ENCODE data around the gene RASA3.
"Not testable (repeated sequence)": the region's sequence is repeated elsewhere in the genome, so short reads cannot be mapped to it uniquely, and the experiment has no call there.

RASA3 gene

DNA sequence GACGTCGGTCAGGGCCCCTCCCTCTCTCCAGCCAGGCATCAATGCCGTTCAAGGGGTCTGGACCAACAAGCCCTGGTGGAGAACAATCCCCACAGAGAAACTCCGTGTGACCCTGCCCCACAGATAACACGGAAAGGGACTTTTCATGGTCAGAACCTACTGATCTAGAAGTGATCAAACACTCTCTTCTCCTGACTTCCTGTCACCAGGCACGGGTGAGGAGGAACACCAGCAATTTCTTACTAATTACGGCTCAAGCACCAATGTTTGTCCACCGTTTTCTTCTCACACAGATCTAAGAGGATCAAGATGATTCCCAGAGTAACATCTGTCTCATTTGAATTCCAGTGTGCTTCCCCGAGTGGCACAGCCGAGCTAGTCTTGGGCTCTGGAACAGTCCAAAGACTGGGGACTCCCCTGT lies 11.8 kb downstream of the RASA3 start:
- H3K4me3 ChIP-seq (ENCODE audit: low read depth, low read length) = no peak overlapping the region
- DNase-seq (ENCODE audit: low read depth) = no peak
- TF ChIP-seq, protein P1, sequence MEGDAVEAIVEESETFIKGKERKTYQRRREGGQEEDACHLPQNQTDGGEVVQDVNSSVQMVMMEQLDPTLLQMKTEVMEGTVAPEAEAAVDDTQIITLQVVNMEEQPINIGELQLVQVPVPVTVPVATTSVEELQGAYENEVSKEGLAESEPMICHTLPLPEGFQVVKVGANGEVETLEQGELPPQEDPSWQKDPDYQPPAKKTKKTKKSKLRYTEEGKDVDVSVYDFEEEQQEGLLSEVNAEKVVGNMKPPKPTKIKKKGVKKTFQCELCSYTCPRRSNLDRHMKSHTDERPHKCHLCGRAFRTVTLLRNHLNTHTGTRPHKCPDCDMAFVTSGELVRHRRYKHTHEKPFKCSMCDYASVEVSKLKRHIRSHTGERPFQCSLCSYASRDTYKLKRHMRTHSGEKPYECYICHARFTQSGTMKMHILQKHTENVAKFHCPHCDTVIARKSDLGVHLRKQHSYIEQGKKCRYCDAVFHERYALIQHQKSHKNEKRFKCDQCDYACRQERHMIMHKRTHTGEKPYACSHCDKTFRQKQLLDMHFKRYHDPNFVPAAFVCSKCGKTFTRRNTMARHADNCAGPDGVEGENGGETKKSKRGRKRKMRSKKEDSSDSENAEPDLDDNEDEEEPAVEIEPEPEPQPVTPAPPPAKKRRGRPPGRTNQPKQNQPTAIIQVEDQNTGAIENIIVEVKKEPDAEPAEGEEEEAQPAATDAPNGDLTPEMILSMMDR (IDR thresholded peaks at IDR 0.05; ENCODE audit: low read depth, low read length, missing control alignments) = no peak

DNA sequence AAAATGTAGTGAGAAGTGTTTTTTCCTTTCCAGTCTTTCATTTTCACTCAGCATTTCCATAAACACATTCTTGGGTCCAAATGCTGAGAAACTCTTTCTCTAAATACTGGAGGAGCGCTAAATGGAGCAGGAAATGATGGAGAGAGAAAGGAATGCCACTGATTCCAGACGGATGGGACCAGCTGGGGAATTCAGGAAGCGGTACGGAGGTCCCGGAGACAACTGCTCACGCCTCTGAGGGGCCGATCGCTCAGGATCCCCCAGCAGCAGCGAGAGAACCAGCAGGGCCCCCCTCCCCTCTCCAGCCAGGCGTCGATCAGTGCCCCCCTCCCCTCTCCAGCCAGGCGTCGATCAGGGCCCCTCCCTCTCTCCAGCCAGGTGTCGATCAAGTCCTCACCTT lies 13.2 kb downstream of the RASA3 start:
- no peak overlapping the region for H3K4me3 ChIP-seq (ENCODE audit: low read depth, low read length)

DNA sequence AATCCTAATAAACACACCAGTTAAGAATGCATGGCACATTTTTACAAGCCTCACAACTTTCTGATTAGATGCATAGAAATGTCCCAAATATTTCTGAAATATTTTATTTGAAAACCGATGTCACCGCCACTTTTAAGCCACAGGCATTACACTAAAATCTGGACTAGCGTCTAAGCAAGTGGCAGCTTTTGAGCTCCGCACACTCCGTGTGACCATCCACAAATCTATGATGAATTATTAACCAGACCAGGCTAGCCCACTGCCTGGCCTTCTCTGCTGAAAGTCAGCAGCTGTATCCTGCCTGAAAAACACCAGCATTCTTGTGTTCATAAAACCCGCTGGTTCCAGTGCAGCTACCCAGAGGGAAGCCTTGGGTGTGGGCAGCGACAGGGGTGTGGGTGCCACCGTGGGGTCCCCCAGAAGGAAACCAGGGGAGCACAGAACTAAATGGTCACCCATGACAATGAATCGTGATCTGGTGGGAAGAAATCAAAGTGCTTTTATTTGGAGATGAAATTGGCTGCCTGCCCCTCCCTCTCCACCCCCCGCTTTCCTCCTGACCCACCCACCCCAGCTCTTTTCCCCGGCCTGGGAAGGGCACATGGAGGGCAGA lies 13.8 kb downstream of the RASA3 start:
- no peak overlapping the region for H3K4me3 ChIP-seq (ENCODE audit: low read depth, low read length)
- no peak for DNase-seq (ENCODE audit: low read depth)
- TF ChIP-seq, protein P1 (IDR thresholded peaks at IDR 0.05; ENCODE audit: low read depth, low read length, missing control alignments) = no peak

More for the DNA sequence above, 13.2 kb downstream of the RASA3 start:
- TF ChIP-seq, protein P1 (IDR thresholded peaks at IDR 0.05; ENCODE audit: low read depth, low read length, missing control alignments) = no peak
- no peak for DNase-seq (ENCODE audit: low read depth)

DNA sequence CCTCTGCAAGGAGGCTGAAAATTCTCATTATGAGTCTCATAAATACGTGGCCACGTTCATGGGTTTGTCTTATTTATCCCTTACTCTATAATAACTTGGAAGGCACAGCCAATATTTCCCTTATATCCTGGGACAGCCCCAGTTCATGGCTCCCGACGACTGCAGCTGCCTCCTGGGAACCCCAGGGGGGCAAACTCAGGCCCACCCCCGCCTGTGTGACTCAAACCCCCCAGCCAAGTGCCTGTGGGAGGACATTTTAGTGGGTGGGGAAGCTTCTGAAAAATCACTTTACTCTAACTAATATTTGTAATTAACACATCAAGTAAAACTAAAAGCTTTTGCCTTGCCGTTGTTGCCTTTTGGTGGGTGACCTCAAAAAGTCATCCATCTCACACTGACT lies 14.3 kb downstream of the RASA3 start:
- no peak for DNase-seq (ENCODE audit: low read depth)
- TF ChIP-seq, protein P1 (IDR thresholded peaks at IDR 0.05; ENCODE audit: low read depth, low read length, missing control alignments) = no peak
- no peak overlapping the region for H3K4me3 ChIP-seq (ENCODE audit: low read depth, low read length)

DNA sequence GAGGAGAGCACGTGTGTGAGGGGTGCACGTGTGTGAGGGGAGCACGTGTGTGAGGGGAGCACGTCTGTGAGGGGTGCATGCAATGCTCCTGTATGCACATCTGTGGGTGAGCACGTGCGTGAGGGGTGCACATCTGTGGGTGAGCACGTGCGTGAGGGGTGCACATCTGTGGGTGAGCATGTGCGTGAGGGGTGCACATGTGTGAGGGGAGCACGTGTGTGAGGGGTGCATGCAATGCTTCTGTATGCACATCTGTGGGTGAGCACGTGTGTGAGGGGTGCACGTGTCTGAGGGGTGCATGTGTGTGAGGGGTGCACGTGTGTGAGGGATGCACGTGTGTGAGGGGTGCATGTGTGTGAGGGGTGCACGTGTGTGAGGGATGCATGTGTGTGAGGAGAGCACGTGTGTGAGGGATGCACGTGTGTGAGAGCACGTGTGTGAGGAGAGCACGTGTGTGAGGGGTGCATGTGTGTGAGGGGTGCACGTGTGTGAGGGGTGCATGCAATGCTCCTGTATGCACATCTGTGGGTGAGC lies 15.0 kb downstream of the RASA3 start:
- not testable (repeated sequence) for H3K4me3 ChIP-seq (ENCODE audit: low read depth, low read length); DNase-seq (ENCODE audit: low read depth)

DNA sequence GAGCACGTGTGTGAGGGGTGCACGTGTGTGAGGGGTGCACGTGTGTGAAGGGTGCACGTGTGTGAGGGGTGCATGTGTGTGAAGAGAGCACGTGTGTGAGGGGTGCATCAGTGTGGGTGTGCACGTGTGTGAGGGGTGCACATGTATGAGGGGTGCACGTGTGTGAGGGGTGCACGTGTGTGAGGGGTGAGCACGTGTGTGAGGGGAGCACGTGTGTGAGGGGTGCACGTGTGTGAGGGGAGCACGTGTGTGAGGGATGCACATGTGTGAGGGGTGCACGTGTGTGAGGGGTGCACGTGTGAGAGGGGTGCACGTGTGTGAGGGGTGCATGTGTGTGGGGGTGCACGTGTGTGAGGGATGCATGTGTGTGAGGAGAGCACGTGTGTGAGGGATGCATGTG lies 15.7 kb downstream of the RASA3 start:
- H3K4me3 ChIP-seq (ENCODE audit: low read depth, low read length) = no peak overlapping the region
- TF ChIP-seq, protein P1 (IDR thresholded peaks at IDR 0.05; ENCODE audit: low read depth, low read length, missing control alignments) = no peak
- no peak for DNase-seq (ENCODE audit: low read depth)

DNA sequence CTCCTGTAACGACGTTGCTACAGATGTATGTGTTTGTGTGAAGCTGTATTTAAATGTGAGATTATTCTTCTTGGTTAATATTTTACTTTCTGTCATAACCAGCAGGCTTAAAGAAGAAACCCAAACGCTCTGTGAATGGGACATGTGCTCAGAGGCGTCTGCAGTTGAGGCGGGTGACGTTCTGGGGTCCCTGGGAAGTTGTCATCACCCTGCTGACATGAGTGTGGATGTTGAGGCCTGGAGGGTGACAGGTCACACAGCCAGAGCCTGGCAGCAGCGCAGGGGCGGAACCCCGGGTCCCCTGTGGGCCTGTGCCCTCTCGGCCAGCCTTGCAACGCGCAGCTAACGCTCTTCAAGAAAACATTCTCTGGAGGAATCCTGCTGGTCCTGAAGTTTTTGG lies 16.6 kb downstream of the RASA3 start:
- no peak overlapping the region for H3K4me3 ChIP-seq (ENCODE audit: low read depth, low read length)
- TF ChIP-seq, protein P1 (IDR thresholded peaks at IDR 0.05; ENCODE audit: low read depth, low read length, missing control alignments) = no peak
- no peak for DNase-seq (ENCODE audit: low read depth)
